PFSK-1 (cell line): ENCODE measurements around the gene LCE6A.

Experiments used
- POLR2AphosphoS5 ChIP-seq: IDR thresholded peaks from 2 replicates; pipeline ENCODE4 v1.6.1; 2012; ENCODE audit warnings: low read depth, mild to moderate bottlenecking, control low read depth, low read length, moderate library complexity
- SIN3A ChIP-seq: IDR thresholded peaks from 2 replicates; pipeline ENCODE4 v1.6.1; 2012; ENCODE audit warnings: mild to moderate bottlenecking, low read length, moderate library complexity, borderline replicate concordance; ENCODE audit not compliant: insufficient read depth
- TAF1 ChIP-seq: IDR thresholded peaks from 2 replicates; pipeline ENCODE4 v1.6.1; 2012; ENCODE audit warnings: low read length, control low read depth, borderline replicate concordance; ENCODE audit not compliant: insufficient read depth
- TF ChIP-seq, protein P1 (sequence below), 2 experiments: IDR thresholded peaks; 2 replicates each; pipeline versions ENCODE4 v1.6.1 to v1.8.0; 2011 to 2012; ENCODE audit warnings: low read depth in 2 of 2, low read length in 2 of 2, control low read depth in 1 of 2, inconsistent platforms in 1 of 2, mild to moderate bottlenecking in 1 of 2, moderate library complexity in 1 of 2; ENCODE audit not compliant: insufficient read depth in 1 of 2

DNA sequence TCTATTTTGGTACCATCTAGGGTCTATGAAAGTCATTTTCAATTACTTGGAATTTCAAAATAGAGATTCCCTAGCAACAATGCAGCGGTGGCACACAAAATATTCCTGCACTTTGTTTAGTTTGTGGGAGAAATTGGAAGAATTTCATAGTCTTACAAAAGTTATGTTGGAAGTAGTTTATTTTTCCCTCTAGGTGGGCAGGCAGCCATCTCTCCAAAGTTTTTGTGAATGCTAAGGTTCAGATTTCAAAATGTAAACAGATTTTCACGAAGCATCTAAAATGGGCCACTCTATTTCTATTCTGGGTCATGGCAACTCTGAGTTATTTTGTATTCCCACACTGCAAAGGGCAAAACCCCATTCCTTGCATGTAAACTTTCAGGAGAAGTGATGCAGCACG lies 43.4 kb downstream of the LCE6A start:
- TF ChIP-seq POLR2AphosphoS5: no peak
- no peak for TF ChIP-seq TAF1
- TF ChIP-seq, protein P1, sequence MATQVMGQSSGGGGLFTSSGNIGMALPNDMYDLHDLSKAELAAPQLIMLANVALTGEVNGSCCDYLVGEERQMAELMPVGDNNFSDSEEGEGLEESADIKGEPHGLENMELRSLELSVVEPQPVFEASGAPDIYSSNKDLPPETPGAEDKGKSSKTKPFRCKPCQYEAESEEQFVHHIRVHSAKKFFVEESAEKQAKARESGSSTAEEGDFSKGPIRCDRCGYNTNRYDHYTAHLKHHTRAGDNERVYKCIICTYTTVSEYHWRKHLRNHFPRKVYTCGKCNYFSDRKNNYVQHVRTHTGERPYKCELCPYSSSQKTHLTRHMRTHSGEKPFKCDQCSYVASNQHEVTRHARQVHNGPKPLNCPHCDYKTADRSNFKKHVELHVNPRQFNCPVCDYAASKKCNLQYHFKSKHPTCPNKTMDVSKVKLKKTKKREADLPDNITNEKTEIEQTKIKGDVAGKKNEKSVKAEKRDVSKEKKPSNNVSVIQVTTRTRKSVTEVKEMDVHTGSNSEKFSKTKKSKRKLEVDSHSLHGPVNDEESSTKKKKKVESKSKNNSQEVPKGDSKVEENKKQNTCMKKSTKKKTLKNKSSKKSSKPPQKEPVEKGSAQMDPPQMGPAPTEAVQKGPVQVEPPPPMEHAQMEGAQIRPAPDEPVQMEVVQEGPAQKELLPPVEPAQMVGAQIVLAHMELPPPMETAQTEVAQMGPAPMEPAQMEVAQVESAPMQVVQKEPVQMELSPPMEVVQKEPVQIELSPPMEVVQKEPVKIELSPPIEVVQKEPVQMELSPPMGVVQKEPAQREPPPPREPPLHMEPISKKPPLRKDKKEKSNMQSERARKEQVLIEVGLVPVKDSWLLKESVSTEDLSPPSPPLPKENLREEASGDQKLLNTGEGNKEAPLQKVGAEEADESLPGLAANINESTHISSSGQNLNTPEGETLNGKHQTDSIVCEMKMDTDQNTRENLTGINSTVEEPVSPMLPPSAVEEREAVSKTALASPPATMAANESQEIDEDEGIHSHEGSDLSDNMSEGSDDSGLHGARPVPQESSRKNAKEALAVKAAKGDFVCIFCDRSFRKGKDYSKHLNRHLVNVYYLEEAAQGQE (IDR thresholded peaks at IDR 0.05; ENCODE audit: insufficient read depth in 1 of 2, low read depth in 2 of 2, low read length in 2 of 2): no peak
- no peak for TF ChIP-seq SIN3A
